ENCODE data around the gene PLAU. TPM values are rescaled to one million over a fixed set of nuclear protein-coding genes. Genes with fewer than 3 reads are reported as not detected.

PLAU gene
- total RNA-seq, 2 experiments from 2014 or later, result 2.2 to 4.8 TPM

DNA sequence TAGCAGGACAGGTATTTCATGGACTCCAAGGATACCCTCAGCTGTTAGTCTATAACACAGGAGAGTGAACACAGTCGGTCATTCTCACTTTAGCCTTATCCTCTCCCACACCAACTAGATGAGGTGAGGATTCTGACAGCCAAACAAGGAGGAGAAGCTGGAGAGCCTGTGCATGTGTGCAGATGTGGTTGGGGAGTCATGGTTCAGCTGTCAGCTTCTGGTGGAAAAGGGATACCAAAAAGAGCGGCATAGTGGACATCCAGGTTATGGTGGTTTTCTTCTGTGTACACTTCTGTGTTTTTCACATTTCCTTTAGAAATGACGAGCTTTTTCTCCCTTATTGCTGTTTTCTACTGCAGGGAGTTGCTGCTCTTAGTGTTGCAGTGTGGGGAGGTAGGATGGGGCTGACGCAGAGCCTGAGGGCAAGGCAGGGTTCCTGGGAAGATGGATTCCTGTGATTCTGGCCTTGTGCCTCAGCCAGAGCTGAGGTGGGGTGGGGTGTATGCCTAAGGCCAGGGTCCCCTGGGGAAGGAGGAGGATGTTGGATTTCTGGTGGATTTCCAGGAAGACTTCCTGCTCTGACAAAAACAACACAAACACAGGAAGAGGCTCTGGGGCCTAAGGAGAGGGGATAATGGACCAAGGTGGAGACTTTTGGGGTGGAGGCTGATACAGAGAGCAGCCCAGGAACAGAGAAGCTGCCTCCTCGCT, 26.6 kb downstream of the PLAU start:
- no peak for ATAC-seq
- Mint-ChIP-seq H3K9me3 (ENCODE audit: low read depth) (no peaks in the 10 kb centered on the region), H3K4me3 (no peak overlapping the region), H3K4me1 (peaks cover 20% of the 10 kb centered on the region), H3K27me3 (peaks cover 4% of the 10 kb centered on the region), H3K27ac (no peak overlapping the region), H3K36me3 (no peaks in the 10 kb centered on the region)
- DNase-seq, result no peak
- CTCF ChIA-PET, result interaction anchor here (0.9 to 17.6 kb wide), 4 partner anchors 13 to 51 kb away, joined by 3 to 642 read pairs (median 3); no protein-coding TSS in a partner anchor

DNA sequence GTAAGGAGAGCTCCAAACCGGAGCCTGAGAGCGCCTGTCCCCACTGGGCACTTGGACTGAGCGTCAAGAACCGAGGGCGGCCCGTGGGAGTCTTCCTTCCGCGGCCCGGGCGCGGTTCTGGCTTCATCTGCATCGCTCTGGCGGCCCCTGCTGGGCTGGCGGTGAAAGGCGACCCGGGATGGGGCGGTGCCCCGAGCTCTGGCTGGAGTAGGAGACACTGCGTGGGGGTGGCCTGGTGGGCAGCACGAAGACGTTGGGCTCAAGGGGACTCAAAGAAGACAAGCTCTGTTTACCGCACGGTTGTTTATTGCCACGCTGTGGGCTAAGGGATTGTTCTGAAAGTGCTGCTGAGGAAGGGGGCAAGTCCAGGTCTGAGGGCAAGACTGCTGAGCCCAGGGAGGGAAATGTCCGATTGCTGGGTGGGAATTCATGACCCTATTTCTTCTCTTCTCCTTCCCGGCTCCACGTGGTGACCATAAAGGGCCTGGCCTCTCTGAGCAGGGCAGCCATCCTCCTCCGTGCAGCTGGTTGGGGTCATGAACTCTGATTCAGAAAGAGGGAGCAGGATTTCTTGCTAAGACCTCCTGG, 29.8 kb downstream of the PLAU start:
- ATAC-seq, result peak; percentile 100
- peaks cover 11% of the 10 kb centered on the region for H3K27me3 Mint-ChIP-seq
- DNase-seq, result peak; percentile 88
- H3K4me3 Mint-ChIP-seq, result no peak overlapping the region
- H3K9me3 Mint-ChIP-seq (ENCODE audit: low read depth), result no peaks in the 10 kb centered on the region
- peaks cover 12% of the 10 kb centered on the region for H3K4me1 Mint-ChIP-seq
- CTCF ChIA-PET, result interaction anchor here (0.7 to 17.6 kb wide), 53 partner anchors 9 to 294 kb away, joined by 3 to 642 read pairs (median 7); partner anchors contain the start of genes PLAU and VCL
- no peaks in the 10 kb centered on the region for H3K36me3 Mint-ChIP-seq
- H3K27ac Mint-ChIP-seq, result peak overlapping the region; percentile 80

DNA sequence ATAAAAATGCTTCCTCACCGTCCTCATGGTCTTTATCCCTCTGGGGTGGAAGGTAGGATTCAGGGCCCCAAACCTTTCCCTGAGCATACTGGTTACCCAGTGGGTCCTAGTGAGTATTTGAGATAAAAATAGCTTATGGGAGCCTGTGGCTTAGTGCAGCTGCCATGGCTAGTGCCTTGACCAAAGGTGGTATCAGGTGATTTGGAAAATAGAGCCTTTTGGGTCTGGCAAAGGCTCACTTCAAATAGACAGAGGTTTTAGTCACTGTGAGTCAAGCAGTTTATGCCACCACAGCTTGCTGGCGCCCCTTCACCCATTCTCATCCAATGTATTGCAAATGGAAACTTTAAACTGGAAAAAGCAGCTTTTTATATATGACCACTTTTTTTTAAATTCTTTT, 30.4 kb downstream of the PLAU start:
- H3K27ac Mint-ChIP-seq, result no peak overlapping the region
- DNase-seq (no peak), ATAC-seq (no peak)
- CTCF ChIA-PET, result interaction anchor here (0.7 to 17.6 kb wide), 48 partner anchors 9 to 293 kb away, joined by 3 to 642 read pairs (median 7); partner anchors contain the start of genes PLAU and VCL
- H3K36me3 Mint-ChIP-seq, result no peaks in the 10 kb centered on the region
- H3K27me3 Mint-ChIP-seq, result peaks cover 13% of the 10 kb centered on the region
- H3K4me3 Mint-ChIP-seq, result no peak overlapping the region
- no peaks in the 10 kb centered on the region for H3K9me3 Mint-ChIP-seq (ENCODE audit: low read depth)
- peaks cover 12% of the 10 kb centered on the region for H3K4me1 Mint-ChIP-seq

DNA sequence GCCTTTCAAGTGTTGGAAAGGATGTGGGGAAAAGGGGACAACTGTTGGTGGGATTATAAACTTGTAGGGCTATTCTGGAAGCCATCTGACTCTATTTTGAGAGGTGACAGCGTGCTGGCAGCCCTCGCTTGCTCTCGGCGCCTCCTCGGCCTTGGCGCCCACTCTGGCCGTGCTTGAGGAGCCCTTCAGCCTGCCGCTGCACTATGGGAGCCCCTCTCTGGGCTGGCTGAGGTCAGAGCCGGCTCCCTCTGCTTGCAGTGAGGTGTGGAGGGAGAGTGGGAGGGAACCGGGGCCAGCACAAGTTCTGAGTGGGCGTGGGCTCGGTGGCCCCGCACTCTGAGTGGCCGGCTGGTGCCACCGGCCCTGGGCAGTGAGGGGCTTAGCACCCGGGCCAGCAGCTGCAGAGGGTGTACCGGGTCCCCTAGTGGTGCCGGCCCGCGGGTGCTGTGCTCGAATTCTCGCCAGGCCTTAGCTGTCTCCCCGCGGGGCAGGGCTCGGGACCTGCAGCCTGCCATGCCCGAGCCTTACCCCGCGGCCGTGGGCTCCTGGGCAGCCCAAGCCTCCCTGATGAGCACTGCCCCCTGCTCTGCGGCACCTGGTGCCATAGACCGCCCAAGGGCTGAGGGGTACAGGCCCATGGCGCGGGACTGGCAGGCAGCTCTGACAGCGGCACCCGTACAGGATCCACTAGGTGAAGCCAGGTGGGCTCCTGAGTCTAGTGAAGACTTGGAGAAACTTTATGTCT, 33.6 kb downstream of the PLAU start:
- CTCF ChIA-PET, result interaction anchor here (0.7 to 17.6 kb wide), 4 partner anchors 8 to 157 kb away, joined by 3 to 642 read pairs (median 4); no protein-coding TSS in a partner anchor
- Mint-ChIP-seq H3K36me3 (no peaks in the 10 kb centered on the region), H3K27ac (no peak overlapping the region), H3K4me3 (no peak overlapping the region), H3K27me3 (peaks cover 15% of the 10 kb centered on the region), H3K4me1 (peaks cover 5% of the 10 kb centered on the region), H3K9me3 (ENCODE audit: low read depth) (no peaks in the 10 kb centered on the region)
- ATAC-seq, result no peak
- DNase-seq, result no peak

DNA sequence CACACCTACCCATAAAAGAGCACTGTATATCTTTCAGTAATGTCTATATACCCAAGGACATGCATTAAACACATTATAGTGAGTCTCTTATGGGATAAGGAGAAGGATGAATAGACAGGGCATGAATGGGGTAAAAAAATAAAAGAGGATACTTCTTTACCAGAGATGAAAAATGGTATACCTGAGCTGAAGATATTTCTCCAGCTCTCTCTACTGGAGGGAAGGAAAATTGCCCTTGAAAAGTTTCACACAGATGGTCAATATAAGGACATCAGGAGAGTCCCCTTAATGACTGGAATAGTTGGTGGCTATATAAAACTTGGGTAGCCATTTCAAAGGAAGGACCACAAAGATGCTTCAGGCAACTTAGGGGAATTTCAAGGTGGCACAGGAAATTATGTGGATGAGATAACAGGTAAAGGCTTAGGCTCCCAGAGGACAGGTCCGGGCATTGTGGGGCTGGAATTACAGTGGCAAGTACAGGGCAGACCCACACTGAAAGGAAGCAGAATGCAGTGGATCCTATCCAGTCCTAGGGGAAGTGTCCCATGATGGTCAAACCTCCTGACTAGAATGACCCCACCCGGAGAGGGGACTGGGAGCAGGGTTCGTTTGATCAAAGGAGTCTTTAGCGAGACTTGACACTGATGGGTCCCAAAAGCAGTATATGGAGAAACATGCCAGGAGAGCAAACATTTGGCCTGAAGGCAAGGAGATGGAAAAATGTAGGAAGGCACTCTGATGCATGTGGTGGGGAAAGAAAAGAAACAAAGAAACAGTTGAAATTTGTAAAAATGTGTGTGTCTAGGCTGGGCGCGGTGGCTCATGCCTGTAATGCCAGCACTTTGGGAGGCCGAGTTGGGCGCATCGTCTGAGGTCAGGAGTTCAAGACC, 35.6 kb downstream of the PLAU start:
- no peaks in the 10 kb centered on the region for H3K9me3 Mint-ChIP-seq (ENCODE audit: low read depth)
- no peaks in the 10 kb centered on the region for H3K4me1 Mint-ChIP-seq
- ATAC-seq, result no peak
- H3K4me3 Mint-ChIP-seq, result no peak overlapping the region
- CTCF ChIA-PET, result interaction anchor here (17.6 kb wide), 1 partner anchor 60 kb away, joined by 642 read pairs; no protein-coding TSS in a partner anchor
- no peak for DNase-seq
- H3K27me3 Mint-ChIP-seq, result peaks cover 15% of the 10 kb centered on the region
- no peaks in the 10 kb centered on the region for H3K36me3 Mint-ChIP-seq
- H3K27ac Mint-ChIP-seq, result no peak overlapping the region

DNA sequence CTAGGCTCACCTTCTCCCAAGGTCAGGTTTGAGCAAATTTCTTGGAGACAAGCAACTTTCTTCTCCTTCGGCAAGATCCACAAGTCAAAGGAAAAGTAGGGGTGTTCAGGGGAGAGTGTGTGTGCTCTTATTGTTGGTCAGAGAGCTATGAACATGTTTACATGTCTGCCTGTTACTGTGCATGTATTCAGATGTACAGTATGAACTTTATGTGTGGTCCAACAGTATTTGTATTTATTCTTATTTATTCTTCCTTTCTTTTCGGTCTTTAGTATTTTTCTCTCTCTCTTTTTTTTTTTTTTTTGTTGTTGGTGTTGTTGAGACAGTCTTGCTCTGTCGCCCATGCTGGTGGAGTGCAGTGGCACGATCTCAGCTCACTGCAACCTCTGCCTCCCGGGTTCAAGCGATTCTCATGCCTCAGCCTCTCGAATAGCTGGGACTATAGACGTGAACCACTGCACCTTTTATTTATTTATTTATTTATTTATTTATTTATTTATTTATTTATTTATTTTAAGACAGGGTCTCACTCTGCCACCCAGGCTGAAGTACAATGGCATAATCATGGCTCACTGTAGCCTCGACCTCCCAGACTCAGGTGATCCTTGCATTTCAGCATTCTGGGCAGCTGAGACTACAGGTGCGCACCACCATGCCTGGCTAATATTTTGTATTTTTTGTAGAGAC, 38.2 kb downstream of the PLAU start:
- no peak overlapping the region for H3K4me3 Mint-ChIP-seq
- H3K4me1 Mint-ChIP-seq, result peaks cover 6% of the 10 kb centered on the region
- CTCF ChIA-PET, result interaction anchor here (0.7 kb wide), 1 partner anchor 63 kb away, joined by 3 read pairs; no protein-coding TSS in a partner anchor
- H3K9me3 Mint-ChIP-seq (ENCODE audit: low read depth), result no peaks in the 10 kb centered on the region
- peaks cover 9% of the 10 kb centered on the region for H3K27me3 Mint-ChIP-seq
- DNase-seq, result no peak
- no peak overlapping the region for H3K27ac Mint-ChIP-seq
- no peak for ATAC-seq
- H3K36me3 Mint-ChIP-seq, result no peaks in the 10 kb centered on the region

DNA sequence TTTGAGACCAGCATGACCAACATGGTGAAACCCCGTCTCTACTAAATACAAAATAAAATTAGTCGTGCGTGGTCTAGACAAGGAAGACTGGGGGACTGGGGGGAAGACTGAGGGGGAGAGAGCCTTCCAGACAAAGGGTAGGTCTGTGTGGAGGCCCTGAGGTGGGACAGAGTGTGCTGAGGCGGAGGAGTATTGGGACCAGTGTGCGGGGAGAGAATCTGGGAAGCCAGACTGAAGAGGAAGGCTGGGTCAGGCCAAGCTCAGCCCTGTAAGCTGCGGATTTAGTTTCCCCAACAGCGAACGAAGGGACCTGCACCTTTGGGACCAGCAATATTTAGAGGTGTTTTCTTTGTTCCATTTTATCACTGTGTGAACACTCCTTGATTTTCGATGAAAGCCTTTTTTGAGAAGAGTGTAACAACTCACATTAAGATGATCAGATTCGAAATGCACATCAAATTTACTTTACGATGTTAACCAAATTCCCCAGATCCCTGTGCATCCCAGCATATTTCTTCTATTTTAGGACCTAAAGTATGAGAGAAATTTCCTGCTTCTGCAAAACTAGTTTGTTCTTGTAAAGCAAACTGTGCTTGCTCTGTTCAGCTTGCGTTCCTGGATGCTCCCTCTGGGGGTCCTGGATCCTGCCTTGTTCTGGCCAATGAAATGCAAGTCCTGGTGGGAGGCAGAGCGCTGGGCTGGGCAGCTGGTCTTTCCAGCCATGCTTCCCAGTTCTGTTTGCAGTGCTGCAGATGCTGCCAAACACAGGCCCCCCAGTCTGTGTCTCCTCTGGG, 39.4 kb downstream of the PLAU start:
- no peaks in the 10 kb centered on the region for H3K36me3 Mint-ChIP-seq
- peaks cover 8% of the 10 kb centered on the region for H3K4me1 Mint-ChIP-seq
- H3K27me3 Mint-ChIP-seq, result peaks cover 9% of the 10 kb centered on the region
- CTCF ChIA-PET, result interaction anchor here (2.3 kb wide), 1 partner anchor 10 kb away, joined by 11 read pairs; no protein-coding TSS in a partner anchor
- DNase-seq (no peak), ATAC-seq (no peak)
- no peaks in the 10 kb centered on the region for H3K9me3 Mint-ChIP-seq (ENCODE audit: low read depth)
- no peak overlapping the region for H3K27ac Mint-ChIP-seq
- H3K4me3 Mint-ChIP-seq, result no peak overlapping the region

DNA sequence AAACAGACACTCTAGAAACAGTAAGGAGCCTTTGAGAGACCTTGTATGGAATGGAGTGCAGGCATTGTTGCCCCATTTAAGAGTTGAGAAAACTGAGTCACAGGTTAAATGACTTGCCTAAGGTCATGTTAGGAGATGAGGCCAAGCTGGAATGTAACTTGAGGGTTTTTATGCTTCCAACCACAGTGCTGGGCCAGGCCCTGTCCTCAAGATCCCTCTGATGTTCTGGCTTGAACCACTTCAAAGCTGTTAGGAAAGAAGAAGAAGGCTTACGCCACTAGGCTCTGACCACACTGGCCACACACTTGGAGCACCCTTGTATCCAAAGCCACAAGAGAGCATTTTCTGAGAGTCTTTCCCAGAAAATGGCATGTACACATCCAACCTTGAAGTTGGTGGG, 42.7 kb downstream of the PLAU start:
- CTCF ChIA-PET, result interaction anchor here (1.0 to 2.6 kb wide), 9 partner anchors 10 to 127 kb away, joined by 3 to 15 read pairs (median 4); no protein-coding TSS in a partner anchor

DNA sequence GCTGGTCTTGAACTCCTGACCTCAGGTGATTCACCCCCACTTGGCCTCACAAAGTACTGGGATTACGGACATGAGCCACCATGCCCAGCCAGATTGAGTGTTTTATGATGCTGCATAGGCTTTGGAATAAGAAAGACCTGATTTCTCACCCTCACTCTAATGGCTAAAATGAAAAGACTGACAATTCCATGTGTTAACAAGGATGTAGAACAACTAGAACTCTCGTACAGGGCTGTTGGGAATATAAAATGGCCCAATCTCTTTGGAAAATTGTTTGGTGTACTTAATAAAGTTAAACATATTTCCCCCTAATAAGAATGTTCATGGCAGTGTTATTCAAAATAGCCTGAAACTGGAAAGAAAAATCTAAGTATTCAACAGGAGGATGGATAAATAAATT, 43.8 kb downstream of the PLAU start:
- peaks cover 38% of the 10 kb centered on the region for H3K4me1 Mint-ChIP-seq
- H3K27ac Mint-ChIP-seq, result no peak overlapping the region
- CTCF ChIA-PET, result interaction anchor here (1.5 kb wide), 1 partner anchor 81 kb away, joined by 4 read pairs; no protein-coding TSS in a partner anchor
- ATAC-seq (no peak), DNase-seq (no peak)
- no peaks in the 10 kb centered on the region for H3K9me3 Mint-ChIP-seq (ENCODE audit: low read depth)
- H3K27me3 Mint-ChIP-seq, result peaks cover 2% of the 10 kb centered on the region
- H3K4me3 Mint-ChIP-seq, result no peak overlapping the region
- H3K36me3 Mint-ChIP-seq, result no peaks in the 10 kb centered on the region

More for the DNA sequence above, 42.7 kb downstream of the PLAU start:
- no peaks in the 10 kb centered on the region for H3K9me3 Mint-ChIP-seq (ENCODE audit: low read depth)
- H3K27ac Mint-ChIP-seq, result no peak overlapping the region
- peaks cover 2% of the 10 kb centered on the region for H3K27me3 Mint-ChIP-seq
- peaks cover 29% of the 10 kb centered on the region for H3K4me1 Mint-ChIP-seq
- ATAC-seq (no peak), DNase-seq (no peak)
- no peaks in the 10 kb centered on the region for H3K36me3 Mint-ChIP-seq
- H3K4me3 Mint-ChIP-seq, result no peak overlapping the region

DNA sequence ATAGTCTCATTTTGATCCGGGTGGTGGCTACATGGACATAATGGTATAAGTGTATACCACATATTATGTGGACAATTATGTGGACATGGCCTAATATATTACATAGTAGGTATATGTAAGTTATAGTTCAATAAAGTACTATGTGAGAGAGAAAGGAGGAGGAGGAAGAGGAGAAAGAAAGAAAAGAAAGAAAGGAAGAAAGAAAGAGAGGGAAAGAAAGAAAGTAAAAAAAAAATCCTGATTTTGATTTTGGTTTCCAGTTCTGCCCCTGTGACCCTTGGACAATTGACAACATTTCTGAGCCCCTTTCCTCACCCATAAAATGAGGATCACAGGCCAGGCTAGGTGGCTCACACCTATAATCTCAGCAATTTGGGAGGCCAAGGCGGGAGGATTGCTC, 44.8 kb downstream of the PLAU start:
- Mint-ChIP-seq H3K4me3 (no peak overlapping the region), H3K36me3 (peaks cover 2% of the 10 kb centered on the region), H3K27me3 (peaks cover 2% of the 10 kb centered on the region), H3K4me1 (peaks cover 48% of the 10 kb centered on the region), H3K27ac (peak overlapping the region; percentile 36), H3K9me3 (ENCODE audit: low read depth) (no peaks in the 10 kb centered on the region)
- no peak for ATAC-seq
- DNase-seq, result no peak
- CTCF ChIA-PET, result interaction anchor here (1.7 to 4.9 kb wide), 4 partner anchors 13 to 76 kb away, joined by 9 to 33 read pairs (median 25); no protein-coding TSS in a partner anchor

DNA sequence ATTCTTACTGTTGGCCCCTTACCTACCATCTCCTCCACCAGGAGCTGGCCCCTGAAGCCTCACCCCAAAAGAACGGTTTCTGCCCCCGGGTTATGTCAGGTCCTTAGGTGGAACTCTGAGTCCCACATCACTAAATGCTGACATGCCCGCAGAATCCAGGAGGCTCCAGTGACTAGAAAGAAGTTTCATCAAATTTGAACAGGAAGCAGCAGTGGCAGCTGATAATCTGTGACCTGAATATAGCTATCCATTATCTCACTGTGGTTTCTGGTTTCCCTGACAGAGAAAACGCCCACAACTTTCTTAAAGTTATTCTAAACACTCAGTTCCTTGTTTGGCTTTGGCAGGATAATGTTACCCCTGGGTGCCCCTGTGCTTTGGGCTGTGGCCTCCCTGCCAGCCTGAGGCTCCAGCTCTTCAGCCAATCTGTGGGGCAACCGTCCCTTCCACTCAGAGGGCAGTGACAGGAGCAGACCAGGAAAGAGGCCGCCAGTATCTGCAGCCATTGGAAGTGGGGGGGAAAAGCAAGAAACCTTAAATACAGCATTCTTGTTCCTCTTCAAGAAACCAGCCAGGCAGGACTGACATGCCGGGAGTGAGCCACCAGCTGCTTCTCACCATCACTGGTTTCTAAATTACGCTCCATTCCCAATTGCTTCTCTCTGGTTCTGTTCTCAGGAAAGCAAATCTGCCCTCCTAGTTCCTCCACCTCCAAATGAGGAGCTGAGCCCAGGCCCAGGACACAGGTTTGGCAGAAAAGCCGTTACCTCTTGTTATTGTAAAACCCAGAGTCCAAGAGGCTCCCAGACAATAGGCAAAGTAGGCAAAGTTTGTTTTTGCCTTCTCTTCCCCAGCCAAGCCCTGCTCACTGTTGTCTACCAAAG, 45.8 kb downstream of the PLAU start:
- Mint-ChIP-seq H3K27me3 (peaks cover 2% of the 10 kb centered on the region), H3K4me3 (peak overlapping the region; percentile 31), H3K36me3 (peaks cover 2% of the 10 kb centered on the region), H3K4me1 (peaks cover 48% of the 10 kb centered on the region), H3K27ac (peak overlapping the region; percentile 90), H3K9me3 (ENCODE audit: low read depth) (no peaks in the 10 kb centered on the region)
- DNase-seq (peak; percentile 57), ATAC-seq (peak; percentile 77)
- CTCF ChIA-PET, result interaction anchor here (0.7 to 4.9 kb wide), 23 partner anchors 9 to 183 kb away, joined by 3 to 33 read pairs (median 4); no protein-coding TSS in a partner anchor
